Esophagus squamous epithelium (tissue), 5 donors: ENCODE results near the gene NCOR1. TPM values are rescaled to one million over a fixed set of nuclear protein-coding genes. Genes with fewer than 3 reads are reported as not detected.
"Not testable (repeated sequence)": the region's sequence is repeated elsewhere in the genome, so short reads cannot be mapped to it uniquely, and the experiment has no call there.

Experiments used
- DNase-seq: peaks from one replicate; lab custom pipeline; 2025; lab: John Stamatoyannopoulos, UW
- H3K27ac ChIP-seq, 4 donors: fragments of 200-600 bp; sonication (generic); one replicate each; pipeline ENCODE4 v1.5.1; 2016 to 2019; ENCODE audit warnings: mild to moderate bottlenecking in 1 of 4
- H3K27me3 ChIP-seq, 4 donors: fragments of 200-600 bp; sonication (generic); 1 replicate in 3 of 4; 2 replicates in 1 of 4; pipeline versions ENCODE4 v1.5.1 to v1.6.0; 2017 to 2021; ENCODE audit warnings: antibody characterized with exemption in 1 of 4
- H3K36me3 ChIP-seq, 3 donors: fragments of 200-600 bp; sonication (generic); one replicate each; pipeline ENCODE4 v1.5.1; 2016 to 2019
- H3K4me1 ChIP-seq, 3 donors: fragments of 200-600 bp; sonication (generic); one replicate each; pipeline ENCODE4 v1.5.1; 2017 to 2019
- H3K4me3 ChIP-seq, 4 donors: fragments of 200-600 bp; sonication (generic); 1 replicate in 3 of 4; 2 replicates in 1 of 4; pipeline ENCODE4 v1.5.1; 2016 to 2019; ENCODE audit warnings: mild to moderate bottlenecking in 2 of 4, moderate library complexity in 1 of 4
- H3K9me3 ChIP-seq, 3 donors: fragments of 200-600 bp; sonication (generic); one replicate each; pipeline ENCODE4 v1.5.1; 2016 to 2019
- POLR2A ChIP-seq, 4 donors: fragments of 450-650 bp; IDR thresholded peaks; one replicate each; pipeline ENCODE4 v1.6.1; 2017; ENCODE audit warnings: antibody characterized with exemption in 4 of 4, mild to moderate bottlenecking in 4 of 4, moderate library complexity in 3 of 4
- WGBS, 2 donors: methylation state at CpG; one replicate each; pipeline ENCODE4 v1.1.5; 2018; 5-methylcytosine and 5-hydroxymethylcytosine counted together
- intact Hi-C: fragments of 100-400 bp; cut with DNase I; formaldehyde crosslinking; loops from one replicate; pipeline ENCODE4 v1.15.0; 2022
- total RNA-seq, 4 donors: library from RNA; depleted of rRNA; stranded (reverse); fragments of >200 nt; gene quantifications; one replicate each; pipeline ENCODE4 v1.1.0, GENCODE V29; 2016
- TF ChIP-seq, protein P1 (sequence below), 6 experiments: fragments of 450-650 bp in 4 of 6; fragments of 200-600 bp in 2 of 6; sonication (generic) in 2 of 6; IDR thresholded peaks; one replicate each; pipeline ENCODE4 v1.5.1; 2016 to 2019; ENCODE audit warnings: antibody characterized with exemption in 6 of 6, mild to moderate bottlenecking in 4 of 6, moderate library complexity in 4 of 6
- donor health status: DM: yes; HTN: yes; CAD: no.

Gene NCOR1
- total RNA-seq, 4 donors from 2014 or later, result 52.5 to 188 (median 76.8) TPM

GRCh38 chr17:16072031-16072430, 143.3 kb downstream of the NCOR1 start:
- DNase-seq, result no peak
- Histone ChIP-seq H3K4me1 (no peaks in the 10 kb centered on the region), H3K27me3 (no peaks in the 10 kb centered on the region), H3K27ac (no peak overlapping the region), H3K9me3 (no peaks in the 10 kb centered on the region), H3K4me3 (no peak overlapping the region), H3K36me3 (peaks cover 21 to 98% (median 24%) of the 10 kb centered on the region in 3 donors)
- WGBS, 2 donors, result 76 to 86% methylated on average over 1 of the region's 1 CpG
- TF ChIP-seq, protein P1, sequence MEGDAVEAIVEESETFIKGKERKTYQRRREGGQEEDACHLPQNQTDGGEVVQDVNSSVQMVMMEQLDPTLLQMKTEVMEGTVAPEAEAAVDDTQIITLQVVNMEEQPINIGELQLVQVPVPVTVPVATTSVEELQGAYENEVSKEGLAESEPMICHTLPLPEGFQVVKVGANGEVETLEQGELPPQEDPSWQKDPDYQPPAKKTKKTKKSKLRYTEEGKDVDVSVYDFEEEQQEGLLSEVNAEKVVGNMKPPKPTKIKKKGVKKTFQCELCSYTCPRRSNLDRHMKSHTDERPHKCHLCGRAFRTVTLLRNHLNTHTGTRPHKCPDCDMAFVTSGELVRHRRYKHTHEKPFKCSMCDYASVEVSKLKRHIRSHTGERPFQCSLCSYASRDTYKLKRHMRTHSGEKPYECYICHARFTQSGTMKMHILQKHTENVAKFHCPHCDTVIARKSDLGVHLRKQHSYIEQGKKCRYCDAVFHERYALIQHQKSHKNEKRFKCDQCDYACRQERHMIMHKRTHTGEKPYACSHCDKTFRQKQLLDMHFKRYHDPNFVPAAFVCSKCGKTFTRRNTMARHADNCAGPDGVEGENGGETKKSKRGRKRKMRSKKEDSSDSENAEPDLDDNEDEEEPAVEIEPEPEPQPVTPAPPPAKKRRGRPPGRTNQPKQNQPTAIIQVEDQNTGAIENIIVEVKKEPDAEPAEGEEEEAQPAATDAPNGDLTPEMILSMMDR (IDR thresholded peaks at IDR 0.05), result no peak
- TF ChIP-seq POLR2A (IDR thresholded peaks at IDR 0.05), result no peak
- intact Hi-C loops, result no loop called here

DNA sequence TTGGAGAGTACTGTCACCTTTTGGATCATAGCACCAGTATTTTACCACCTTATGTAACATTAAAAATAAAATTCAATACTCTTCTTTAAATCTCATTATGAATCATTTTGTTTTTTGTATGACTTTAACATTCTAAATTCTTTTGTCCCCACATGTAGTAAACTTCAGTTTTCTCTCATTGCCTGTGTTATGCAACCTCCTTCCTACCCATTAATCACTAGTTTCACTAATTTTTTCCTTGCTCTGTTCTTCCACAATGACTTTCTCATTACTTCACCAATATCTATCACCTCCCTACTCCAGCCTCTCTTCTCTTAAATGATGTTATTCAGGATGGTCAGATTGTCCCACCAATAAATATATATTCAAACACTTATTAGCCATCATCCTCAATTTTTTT, 147.0 kb downstream of the NCOR1 start:
- Histone ChIP-seq H3K27me3 (no peaks in the 10 kb centered on the region), H3K4me1 (no peaks in the 10 kb centered on the region), H3K27ac (no peak overlapping the region), H3K4me3 (no peak overlapping the region), H3K9me3 (no peaks in the 10 kb centered on the region), H3K36me3 (peaks cover 21 to 98% (median 34%) of the 10 kb centered on the region in 3 donors)
- intact Hi-C loops, result no loop called here
- DNase-seq, result no peak
- TF ChIP-seq, protein P1 (IDR thresholded peaks at IDR 0.05), result no peak
- no peak for TF ChIP-seq POLR2A (IDR thresholded peaks at IDR 0.05)

GRCh38 chr17:16066125-16066524, 149.2 kb downstream of the NCOR1 start:
- Histone ChIP-seq H3K27ac (no peak overlapping the region), H3K4me1 (no peaks in the 10 kb centered on the region), H3K9me3 (no peaks in the 10 kb centered on the region), H3K36me3 (peaks cover 19 to 98% (median 49%) of the 10 kb centered on the region in 3 donors), H3K4me3 (no peak overlapping the region), H3K27me3 (no peaks in the 10 kb centered on the region)
- no peak for TF ChIP-seq POLR2A (IDR thresholded peaks at IDR 0.05)
- TF ChIP-seq, protein P1 (IDR thresholded peaks at IDR 0.05), result no peak
- 93 to 99% methylated on average over 4 of the region's 4 CpGs for WGBS, 2 donors
- no peak for DNase-seq
- intact Hi-C loops, result no loop called here

- TF ChIP-seq, protein P1 (IDR thresholded peaks at IDR 0.05), result no peak
- TF ChIP-seq POLR2A (IDR thresholded peaks at IDR 0.05), result no peak
- intact Hi-C loops, result no loop called here
- peaks cover 0 to 98% (median 36%) of the 10 kb centered on the region in 3 donors for H3K36me3 ChIP-seq
- no peak overlapping the region for H3K4me3 ChIP-seq
- no peaks in the 10 kb centered on the region for H3K4me1 ChIP-seq
- H3K27me3 ChIP-seq, result no peaks in the 10 kb centered on the region
- H3K9me3 ChIP-seq, result no peaks in the 10 kb centered on the region
- DNase-seq, result no peak
- WGBS, 2 donors, result 85% methylated on average over 2 of the region's 2 CpGs; no CpG with 5 or more reads in 1 of the 2 donors
- H3K27ac ChIP-seq, result no peak overlapping the region
Measured at GRCh38 chr17:16061631-16062030, 153.7 kb downstream of the NCOR1 start.

GRCh38 chr17:16055139-16055538, 160.2 kb downstream of the NCOR1 start:
- H3K4me3 ChIP-seq, H3K27ac ChIP-seq, DNase-seq, H3K4me1 ChIP-seq, H3K9me3 ChIP-seq, H3K27me3 ChIP-seq, intact Hi-C loops: not testable (repeated sequence)
- 72 to 96% methylated on average over 4 of the region's 4 CpGs for whole genome bisulfite sequencing, 2 donors
- peaks cover 0 to 98% (median 3%) of the 10 kb centered on the region in 3 donors for H3K36me3 ChIP-seq

DNA sequence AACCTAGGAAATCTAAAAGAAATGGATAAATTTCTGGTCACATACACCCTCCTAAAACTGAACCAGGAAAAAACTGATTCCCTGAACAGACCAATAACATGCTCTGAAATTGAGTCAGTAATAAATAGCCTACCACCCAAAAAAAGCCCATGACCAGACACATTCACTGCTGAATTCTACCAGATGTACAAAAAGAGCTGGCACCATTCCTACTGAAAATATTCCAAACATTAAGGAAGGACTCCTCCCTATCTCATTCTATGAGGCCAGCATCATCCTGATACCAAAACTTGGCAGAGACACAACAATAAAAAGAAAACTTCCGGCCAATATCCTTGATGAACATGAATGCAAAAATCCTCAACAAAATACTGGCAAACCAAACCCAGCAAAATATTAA, 162.8 kb downstream of the NCOR1 start:
- Histone ChIP-seq H3K36me3 (peaks cover 0 to 100% (median 8%) of the 10 kb centered on the region in 3 donors), H3K4me1 (no peaks in the 10 kb centered on the region), H3K27ac (no peak overlapping the region), H3K4me3 (no peak overlapping the region), H3K27me3 (no peaks in the 10 kb centered on the region), H3K9me3 (no peaks in the 10 kb centered on the region)
- 57 to 78% methylated on average over 1 of the region's 1 CpG for WGBS, 2 donors
- intact Hi-C loops, result no loop called here
- no peak for TF ChIP-seq POLR2A (IDR thresholded peaks at IDR 0.05)
- TF ChIP-seq, protein P1 (IDR thresholded peaks at IDR 0.05), result no peak
- no peak for DNase-seq
